HG03159 (cell line): Measurements from ENCODE around the gene RRH.
"Not testable (repeated sequence)": the region's sequence is repeated elsewhere in the genome, so short reads cannot be mapped to it uniquely, and the experiment has no call there.

Experiments used
- ATAC-seq: cut with Tn5 transposase; IDR thresholded peaks from one replicate; pipeline ENCODE4 v1.9.1; 2021; ENCODE audit warnings: mild to moderate bottlenecking, moderate library complexity; ENCODE audit not compliant: unreplicated experiment

Gene RRH

GRCh38 chr4:109836985-109837384 is 9.2 kb downstream of the RRH start:
- ATAC-seq = no peak

GRCh38 chr4:109846395-109847098 is 18.8 kb downstream of the RRH start:
- no peak for ATAC-seq

- no peak for ATAC-seq
These were observed 20.2 kb downstream of the RRH start, which contains the start of gene LRIT3 for GRCh38 chr4:109847896-109848442. LRIT3 (plus strand) TSS chr4:109848107; CDS start chr4:109848202, 95 bp downstream.

GRCh38 chr4:109848501-109848900 is 20.7 kb downstream of the RRH start:
- ATAC-seq = no peak

- ATAC-seq = no peak
These were observed 22.8 kb downstream of the RRH start for GRCh38 chr4:109850601-109851000.

GRCh38 chr4:109859426-109860300 is 31.9 kb downstream of the RRH start:
- not testable (repeated sequence) for ATAC-seq

GRCh38 chr4:109861271-109861670 is 33.5 kb downstream of the RRH start:
- ATAC-seq = no peak

GRCh38 chr4:109861916-109862511 is 34.2 kb downstream of the RRH start:
- no peak for ATAC-seq

- ATAC-seq = no peak
These were observed 36.4 kb downstream of the RRH start for GRCh38 chr4:109864134-109864533.

GRCh38 chr4:109870061-109870460 is 42.3 kb downstream of the RRH start:
- no peak for ATAC-seq

GRCh38 chr4:109872065-109872464 is 44.3 kb downstream of the RRH start:
- no peak for ATAC-seq

GRCh38 chr4:109872950-109873656 is 45.3 kb downstream of the RRH start:
- ATAC-seq = no peak

- ATAC-seq = no peak
These were observed 46.2 kb downstream of the RRH start for GRCh38 chr4:109873791-109874514.

GRCh38 chr4:109875106-109875505 is 47.3 kb downstream of the RRH start:
- no peak for ATAC-seq

- not testable (repeated sequence) for ATAC-seq
These were observed 47.8 kb downstream of the RRH start for GRCh38 chr4:109875553-109875952.

GRCh38 chr4:109876634-109877265 is 49.0 kb downstream of the RRH start:
- no peak for ATAC-seq

GRCh38 chr4:109877400-109877799 is 49.6 kb downstream of the RRH start:
- peak; percentile 71 for ATAC-seq

GRCh38 chr4:109878355-109878754 is 50.6 kb downstream of the RRH start:
- ATAC-seq = no peak

- ATAC-seq = no peak
These were observed 51.3 kb downstream of the RRH start for GRCh38 chr4:109879081-109879480.
